DND-41 (cell line): ENCODE results near the gene EFCAB11.

Experiments used
- ATAC-seq: fragments of 200-7000 bp; cut with Tn5 transposase; 3 replicates; pipeline ENCODE4 v1.9.1; 2021; ENCODE audit warnings: low read depth; ENCODE audit not compliant: insufficient read depth
- DNase-seq: peaks from one replicate; pipeline ENCODE4 v3.0.0-alpha.2; 2020
- H2AFZ ChIP-seq: 2 replicates; pipeline ENCODE4 v1.6.0; 2012; ENCODE audit warnings: low read depth, low read length
- H3K27ac ChIP-seq: 2 replicates; pipeline ENCODE4 v1.5.1; 2012; ENCODE audit warnings: low read length, inconsistent platforms
- H3K27me3 ChIP-seq: fragments of 200-600 bp; sonication (generic); 2 replicates; pipeline ENCODE4 v1.6.0; 2012; ENCODE audit warnings: low read length, mild to moderate bottlenecking, inconsistent platforms; ENCODE audit not compliant: insufficient read depth, poor library complexity
- H3K36me3 ChIP-seq: 2 replicates; pipeline ENCODE4 v1.5.1; 2012; ENCODE audit warnings: low read length, inconsistent platforms; ENCODE audit not compliant: insufficient read depth
- H3K4me1 ChIP-seq: 2 replicates; pipeline ENCODE4 v1.5.1; 2012; ENCODE audit warnings: mild to moderate bottlenecking, low read length; ENCODE audit not compliant: insufficient read depth
- H3K4me2 ChIP-seq: 2 replicates; pipeline ENCODE4 v1.6.0; 2012; ENCODE audit warnings: mild to moderate bottlenecking, moderate library complexity, low read length, inconsistent platforms; ENCODE audit not compliant: insufficient read depth
- H3K4me3 ChIP-seq, 2 experiments: fragments of 200-600 bp in 1 of 2; shearing (Covaris generic) in 1 of 2; 2 replicates each; pipeline ENCODE4 v1.5.1; 2012 to 2016; ENCODE audit warnings: inconsistent platforms in 2 of 2, low read length in 2 of 2, mild to moderate bottlenecking in 2 of 2, low read depth in 1 of 2, moderate library complexity in 1 of 2
- H3K79me2 ChIP-seq: 2 replicates; pipeline ENCODE4 v1.6.0; 2012; ENCODE audit warnings: low read length, inconsistent platforms; ENCODE audit not compliant: insufficient read depth
- H3K9ac ChIP-seq: 2 replicates; pipeline ENCODE4 v1.6.0; 2012; ENCODE audit warnings: low read depth, mild to moderate bottlenecking, inconsistent platforms, low read length, moderate library complexity
- H3K9me3 ChIP-seq: 2 replicates; pipeline ENCODE4 v1.5.1; 2012; ENCODE audit warnings: low read length, moderate library complexity, mild to moderate bottlenecking, inconsistent platforms; ENCODE audit not compliant: insufficient read depth, severe bottlenecking
- H4K20me1 ChIP-seq: 2 replicates; pipeline ENCODE4 v1.6.0; 2012; ENCODE audit warnings: low read length; ENCODE audit not compliant: insufficient read depth
- EZH2 ChIP-seq: IDR thresholded peaks from 3 replicates; pipeline ENCODE4 v1.6.1; 2012; ENCODE audit warnings: borderline replicate concordance, low read depth, mild to moderate bottlenecking, moderate library complexity, low read length, inconsistent platforms; ENCODE audit not compliant: severe bottlenecking
- TF ChIP-seq, protein P1 (sequence below): IDR thresholded peaks from 2 replicates; pipeline ENCODE4 v1.5.1; 2012; ENCODE audit warnings: borderline replicate concordance, low read length, moderate library complexity, mild to moderate bottlenecking; ENCODE audit not compliant: poor library complexity, severe bottlenecking; ENCODE audit errors: extremely low read depth

The EFCAB11 gene

DNA sequence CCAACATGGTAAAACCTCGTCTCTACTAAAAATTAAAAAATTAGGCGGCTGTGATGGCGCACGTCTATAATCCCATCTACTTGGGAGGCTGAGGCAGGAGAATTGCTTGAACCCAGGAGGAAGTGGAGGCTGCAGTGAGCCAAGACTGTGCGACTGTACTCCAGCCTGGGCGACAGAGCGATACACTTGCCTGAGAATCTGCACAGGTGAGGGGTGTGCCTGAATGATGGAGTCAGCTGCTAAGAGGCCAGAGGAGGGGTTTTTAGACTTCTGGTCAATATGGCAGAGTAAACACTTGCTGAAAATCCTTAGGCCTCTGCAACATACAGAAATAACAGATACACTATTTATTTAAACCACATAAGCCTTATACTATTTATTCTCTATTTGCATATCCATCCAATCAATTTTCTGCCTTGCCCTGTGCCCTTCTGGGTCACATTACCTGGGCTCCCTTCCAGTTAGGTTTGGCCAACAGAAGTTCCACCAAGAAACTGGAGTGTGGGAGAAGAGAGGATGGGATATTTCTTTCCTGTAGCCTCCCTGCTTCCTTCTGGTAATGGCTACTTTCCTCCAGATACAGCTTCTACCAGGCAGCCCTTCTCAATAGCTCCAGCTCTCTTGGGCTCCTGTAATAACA lies 117.6 kb downstream of the EFCAB11 start:
- no peak overlapping the region for H3K4me2 ChIP-seq
- TF ChIP-seq EZH2, result no peak
- TF ChIP-seq, protein P1, sequence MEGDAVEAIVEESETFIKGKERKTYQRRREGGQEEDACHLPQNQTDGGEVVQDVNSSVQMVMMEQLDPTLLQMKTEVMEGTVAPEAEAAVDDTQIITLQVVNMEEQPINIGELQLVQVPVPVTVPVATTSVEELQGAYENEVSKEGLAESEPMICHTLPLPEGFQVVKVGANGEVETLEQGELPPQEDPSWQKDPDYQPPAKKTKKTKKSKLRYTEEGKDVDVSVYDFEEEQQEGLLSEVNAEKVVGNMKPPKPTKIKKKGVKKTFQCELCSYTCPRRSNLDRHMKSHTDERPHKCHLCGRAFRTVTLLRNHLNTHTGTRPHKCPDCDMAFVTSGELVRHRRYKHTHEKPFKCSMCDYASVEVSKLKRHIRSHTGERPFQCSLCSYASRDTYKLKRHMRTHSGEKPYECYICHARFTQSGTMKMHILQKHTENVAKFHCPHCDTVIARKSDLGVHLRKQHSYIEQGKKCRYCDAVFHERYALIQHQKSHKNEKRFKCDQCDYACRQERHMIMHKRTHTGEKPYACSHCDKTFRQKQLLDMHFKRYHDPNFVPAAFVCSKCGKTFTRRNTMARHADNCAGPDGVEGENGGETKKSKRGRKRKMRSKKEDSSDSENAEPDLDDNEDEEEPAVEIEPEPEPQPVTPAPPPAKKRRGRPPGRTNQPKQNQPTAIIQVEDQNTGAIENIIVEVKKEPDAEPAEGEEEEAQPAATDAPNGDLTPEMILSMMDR, result no peak
- no peak for ATAC-seq

DNA sequence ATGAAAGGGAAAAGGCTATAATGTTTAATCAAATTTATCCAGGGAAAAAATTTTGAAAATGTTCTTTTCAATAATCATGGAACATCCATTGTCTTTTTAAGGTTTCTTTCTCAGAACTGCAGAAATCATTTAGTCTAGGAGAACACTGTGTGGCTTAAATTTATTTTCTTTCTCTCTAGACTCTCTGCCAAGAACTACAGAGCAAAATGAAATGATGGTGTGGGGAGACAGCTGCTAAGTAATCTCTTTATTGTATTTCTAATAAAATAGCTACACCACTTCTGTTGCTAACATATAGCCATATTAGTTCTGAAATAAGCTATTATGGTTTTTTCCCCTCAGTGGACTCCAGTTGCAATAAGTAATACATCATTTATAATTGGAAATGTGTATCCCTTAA lies 120.9 kb downstream of the EFCAB11 start:
- no peaks in the 10 kb centered on the region for H3K36me3 ChIP-seq
- DNase-seq (no peak), ATAC-seq (no peak)
- peaks cover 8% of the 10 kb centered on the region for H3K9me3 ChIP-seq
- H4K20me1 ChIP-seq, result no peaks in the 10 kb centered on the region
- H3K4me2 ChIP-seq, result no peak overlapping the region
- H3K4me1 ChIP-seq, result no peaks in the 10 kb centered on the region
- TF ChIP-seq, protein P1, result no peak
- no peak for TF ChIP-seq EZH2
- H3K27me3 ChIP-seq, result no peaks in the 10 kb centered on the region
- no peak overlapping the region for H2AFZ ChIP-seq
- no peak overlapping the region for H3K9ac ChIP-seq
- H3K27ac ChIP-seq, result no peak overlapping the region
- H3K79me2 ChIP-seq, result no peaks in the 10 kb centered on the region
- H3K4me3 ChIP-seq, result no peak overlapping the region

More for the DNA sequence above, 117.6 kb downstream of the EFCAB11 start:
- no peaks in the 10 kb centered on the region for H3K4me1 ChIP-seq
- H4K20me1 ChIP-seq, result no peaks in the 10 kb centered on the region
- H3K36me3 ChIP-seq, result no peaks in the 10 kb centered on the region
- H3K79me2 ChIP-seq, result no peaks in the 10 kb centered on the region
- no peak overlapping the region for H3K4me3 ChIP-seq
- no peak overlapping the region for H3K27ac ChIP-seq
- H2AFZ ChIP-seq, result no peak overlapping the region
- H3K9ac ChIP-seq, result no peak overlapping the region
- no peak for DNase-seq
- H3K9me3 ChIP-seq, result peaks cover 8% of the 10 kb centered on the region
- no peaks in the 10 kb centered on the region for H3K27me3 ChIP-seq

DNA sequence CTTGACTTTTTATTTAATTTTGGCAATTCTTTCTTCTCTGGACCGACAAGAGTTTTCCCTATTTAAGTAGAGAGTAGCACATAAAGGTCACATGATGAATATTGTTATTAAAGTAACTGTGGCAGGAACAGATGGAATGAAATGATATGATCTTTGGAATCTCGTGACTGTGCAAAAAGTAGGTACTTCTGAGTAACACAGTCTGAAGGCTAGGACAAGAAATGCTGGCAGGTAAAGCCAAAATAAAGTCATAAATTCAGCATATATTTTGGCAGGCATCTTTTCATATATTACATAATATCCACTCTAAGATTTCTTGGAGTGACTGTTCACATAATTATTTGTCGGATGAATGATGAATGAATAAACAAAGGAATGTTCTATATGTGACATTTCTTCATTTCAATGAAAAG lies 121.4 kb downstream of the EFCAB11 start:
- DNase-seq, result no peak
- TF ChIP-seq EZH2, result no peak
- TF ChIP-seq, protein P1, result no peak
- Histone ChIP-seq H4K20me1 (no peaks in the 10 kb centered on the region), H3K27me3 (no peaks in the 10 kb centered on the region), H2AFZ (no peak overlapping the region), H3K27ac (no peak overlapping the region), H3K9me3 (peaks cover 6% of the 10 kb centered on the region), H3K79me2 (no peaks in the 10 kb centered on the region), H3K4me1 (no peaks in the 10 kb centered on the region), H3K4me2 (no peak overlapping the region), H3K36me3 (no peaks in the 10 kb centered on the region), H3K4me3 (no peak overlapping the region), H3K9ac (no peak overlapping the region)
- no peak for ATAC-seq
